ENCODE results near the gene TPST1.

DNA sequence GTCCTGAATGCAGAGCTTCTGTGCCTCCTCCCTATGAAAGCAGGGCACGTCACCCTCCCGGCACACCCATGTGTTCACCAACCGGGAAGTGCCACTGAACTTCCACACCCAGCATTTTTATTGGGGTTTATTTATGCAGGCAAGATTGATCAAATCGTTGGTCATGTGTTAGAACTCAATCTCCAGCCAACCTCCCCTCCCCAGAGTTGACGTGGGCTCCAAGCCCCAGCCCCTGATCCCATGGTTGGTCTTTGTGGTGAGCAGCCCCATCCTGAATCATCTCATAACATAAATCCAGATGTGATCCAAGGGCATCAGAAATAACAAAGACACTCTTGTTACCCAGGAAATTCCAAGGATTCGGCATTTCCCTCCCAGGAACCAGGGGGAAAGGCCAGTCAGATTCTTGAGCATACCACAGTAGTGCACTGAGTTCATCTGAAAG, 151.2 kb downstream of the TPST1 start:
- TF ChIP-seq POLR2A (IDR thresholded peaks at IDR 0.05) (no peak), EP300 (IDR thresholded peaks at IDR 0.05) (no peak)
